RWPE2 (cell line): ENCODE results near the gene RGMA.

Experiments
- ATAC-seq: fragments of 200-7000 bp; cut with Tn5 transposase; 3 replicates; pipeline ENCODE4 v1.9.1; 2021; ENCODE audit warnings: low read depth
- DNase-seq: peaks from one replicate; pipeline ENCODE4 v3.0.0-alpha.2; 2020; ENCODE audit warnings: low spot score
- H3K27ac ChIP-seq: fragments of 450-650 bp; 2 replicates; pipeline ENCODE4 v1.5.1; 2017; ENCODE audit warnings: mild to moderate bottlenecking; ENCODE audit not compliant: poor library complexity, severe bottlenecking
- H3K27me3 ChIP-seq: fragments of 250-450 bp; sonication (Bioruptor Pico); 2 replicates; pipeline ENCODE4 v1.5.1; 2021; ENCODE audit warnings: mild to moderate bottlenecking, moderate library complexity; ENCODE audit not compliant: insufficient read depth, poor library complexity, severe bottlenecking
- H3K36me3 ChIP-seq: fragments of 250-450 bp; sonication (Bioruptor Pico); 2 replicates; pipeline ENCODE4 v1.5.1; 2020; ENCODE audit warnings: low read depth, mild to moderate bottlenecking, moderate library complexity
- H3K4me1 ChIP-seq: fragments of 250-450 bp; sonication (Bioruptor Pico); 2 replicates; pipeline ENCODE4 v1.5.1; 2021; ENCODE audit warnings: mild to moderate bottlenecking, moderate library complexity; ENCODE audit not compliant: insufficient read depth, poor library complexity, severe bottlenecking
- H3K4me3 ChIP-seq: fragments of 250-450 bp; sonication (Bioruptor Pico); 2 replicates; pipeline ENCODE4 v1.5.1; 2021; ENCODE audit warnings: mild to moderate bottlenecking, moderate library complexity; ENCODE audit not compliant: severe bottlenecking
- H3K9me3 ChIP-seq: fragments of 250-450 bp; sonication (Bioruptor Pico); 2 replicates; pipeline ENCODE4 v1.5.1; 2021; ENCODE audit warnings: mild to moderate bottlenecking, moderate library complexity; ENCODE audit not compliant: severe bottlenecking
- TF ChIP-seq, protein P1 (sequence below): fragments of 450-650 bp; IDR thresholded peaks from one replicate; pipeline ENCODE4 v1.5.1; 2017; ENCODE audit warnings: mild to moderate bottlenecking, moderate library complexity; ENCODE audit not compliant: poor library complexity, severe bottlenecking

The RGMA gene

GRCh38 chr15:93124126-93124525 is 35.1 kb upstream of the RGMA start:
- TF ChIP-seq, protein P1, sequence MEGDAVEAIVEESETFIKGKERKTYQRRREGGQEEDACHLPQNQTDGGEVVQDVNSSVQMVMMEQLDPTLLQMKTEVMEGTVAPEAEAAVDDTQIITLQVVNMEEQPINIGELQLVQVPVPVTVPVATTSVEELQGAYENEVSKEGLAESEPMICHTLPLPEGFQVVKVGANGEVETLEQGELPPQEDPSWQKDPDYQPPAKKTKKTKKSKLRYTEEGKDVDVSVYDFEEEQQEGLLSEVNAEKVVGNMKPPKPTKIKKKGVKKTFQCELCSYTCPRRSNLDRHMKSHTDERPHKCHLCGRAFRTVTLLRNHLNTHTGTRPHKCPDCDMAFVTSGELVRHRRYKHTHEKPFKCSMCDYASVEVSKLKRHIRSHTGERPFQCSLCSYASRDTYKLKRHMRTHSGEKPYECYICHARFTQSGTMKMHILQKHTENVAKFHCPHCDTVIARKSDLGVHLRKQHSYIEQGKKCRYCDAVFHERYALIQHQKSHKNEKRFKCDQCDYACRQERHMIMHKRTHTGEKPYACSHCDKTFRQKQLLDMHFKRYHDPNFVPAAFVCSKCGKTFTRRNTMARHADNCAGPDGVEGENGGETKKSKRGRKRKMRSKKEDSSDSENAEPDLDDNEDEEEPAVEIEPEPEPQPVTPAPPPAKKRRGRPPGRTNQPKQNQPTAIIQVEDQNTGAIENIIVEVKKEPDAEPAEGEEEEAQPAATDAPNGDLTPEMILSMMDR: no peak

DNA sequence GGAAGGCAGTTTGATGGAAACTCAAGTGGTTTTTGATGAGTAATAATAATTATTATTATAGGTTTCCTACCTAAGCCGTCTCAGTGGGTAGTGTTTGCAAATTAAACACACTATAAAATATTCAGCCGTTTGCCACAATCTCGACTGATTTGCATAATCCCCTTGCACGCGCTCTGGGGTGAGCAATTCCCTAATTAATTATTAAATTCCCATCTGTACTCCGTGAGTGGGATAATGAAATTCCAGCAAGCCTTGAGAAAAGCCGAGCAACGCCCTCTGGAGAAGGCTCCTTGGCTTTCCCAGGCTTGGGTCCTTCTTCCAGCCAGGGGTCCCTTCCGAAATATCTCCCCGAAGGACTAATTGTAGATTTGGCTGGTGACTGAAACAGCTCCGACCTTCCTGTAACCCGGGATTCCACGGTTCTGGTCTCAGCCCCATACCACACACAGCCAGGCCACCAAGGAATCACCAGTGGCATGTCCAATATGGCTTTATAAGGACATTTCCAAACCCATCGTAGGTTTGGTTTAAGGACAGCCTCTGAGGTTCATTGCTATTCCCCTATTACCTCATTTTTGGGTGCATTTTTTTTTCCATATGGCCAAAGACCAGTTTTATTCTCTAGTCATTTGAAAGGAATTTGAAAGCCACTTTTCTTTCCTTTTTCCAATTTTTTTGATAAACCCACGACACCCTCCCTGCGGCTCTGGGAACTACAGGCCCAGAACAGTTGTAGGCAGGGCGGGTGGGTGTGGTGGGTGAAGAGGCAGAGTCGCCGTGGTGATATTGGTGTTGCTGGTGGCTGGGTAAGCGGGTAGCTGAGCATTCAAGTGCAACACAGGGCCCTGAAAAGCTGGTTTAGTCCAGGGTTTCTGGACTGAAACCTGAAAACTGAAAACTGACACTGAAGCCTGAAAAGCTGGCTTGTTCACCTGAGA is 33.2 kb upstream of the RGMA start:
- Histone ChIP-seq H3K4me3 (no peak overlapping the region), H3K9me3 (no peaks in the 10 kb centered on the region), H3K27me3 (no peaks in the 10 kb centered on the region), H3K36me3 (no peaks in the 10 kb centered on the region), H3K27ac (no peak overlapping the region), H3K4me1 (no peaks in the 10 kb centered on the region)
- ATAC-seq (no peak), DNase-seq (no peak)
- TF ChIP-seq, protein P1: no peak

More at GRCh38 chr15:93124126-93124525, 35.1 kb upstream of the RGMA start:
- ATAC-seq (no peak), DNase-seq (no peak)
- Histone ChIP-seq H3K4me3 (no peak overlapping the region), H3K27ac (no peak overlapping the region), H3K36me3 (no peaks in the 10 kb centered on the region), H3K9me3 (no peaks in the 10 kb centered on the region), H3K4me1 (no peaks in the 10 kb centered on the region), H3K27me3 (no peaks in the 10 kb centered on the region)

- Histone ChIP-seq H3K4me3 (no peak overlapping the region), H3K9me3 (no peaks in the 10 kb centered on the region), H3K27me3 (no peaks in the 10 kb centered on the region), H3K4me1 (no peaks in the 10 kb centered on the region), H3K36me3 (no peaks in the 10 kb centered on the region), H3K27ac (no peak overlapping the region)
- ATAC-seq (no peak), DNase-seq (no peak)
- TF ChIP-seq, protein P1: no peak
Observed at GRCh38 chr15:93121107-93121506, 32.1 kb upstream of the RGMA start.

DNA sequence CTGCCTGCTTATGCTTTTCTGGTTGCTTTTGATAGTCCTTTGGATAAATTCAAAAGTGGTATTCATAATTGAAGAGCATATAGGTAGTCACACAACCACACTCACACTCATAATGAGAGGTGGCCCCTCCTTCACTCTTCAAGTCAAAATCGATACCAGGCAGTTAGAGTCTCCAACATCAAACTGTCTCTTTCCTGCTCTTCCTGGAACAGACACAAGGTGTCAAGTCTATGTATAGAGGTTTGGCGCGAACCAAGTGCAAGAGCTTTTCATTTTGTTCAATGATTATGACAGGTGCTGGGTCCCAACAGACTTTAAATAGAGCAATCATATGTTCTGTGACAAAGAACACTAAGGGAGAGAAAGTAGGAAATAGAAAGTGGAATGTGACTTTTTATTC is 29.9 kb upstream of the RGMA start:
- no peak for DNase-seq
- no peaks in the 10 kb centered on the region for H3K27me3 ChIP-seq
- no peaks in the 10 kb centered on the region for H3K4me1 ChIP-seq
- ATAC-seq: no peak
- no peak overlapping the region for H3K4me3 ChIP-seq
- H3K36me3 ChIP-seq: no peaks in the 10 kb centered on the region
- TF ChIP-seq, protein P1: no peak
- no peaks in the 10 kb centered on the region for H3K9me3 ChIP-seq
- H3K27ac ChIP-seq: no peak overlapping the region

DNA sequence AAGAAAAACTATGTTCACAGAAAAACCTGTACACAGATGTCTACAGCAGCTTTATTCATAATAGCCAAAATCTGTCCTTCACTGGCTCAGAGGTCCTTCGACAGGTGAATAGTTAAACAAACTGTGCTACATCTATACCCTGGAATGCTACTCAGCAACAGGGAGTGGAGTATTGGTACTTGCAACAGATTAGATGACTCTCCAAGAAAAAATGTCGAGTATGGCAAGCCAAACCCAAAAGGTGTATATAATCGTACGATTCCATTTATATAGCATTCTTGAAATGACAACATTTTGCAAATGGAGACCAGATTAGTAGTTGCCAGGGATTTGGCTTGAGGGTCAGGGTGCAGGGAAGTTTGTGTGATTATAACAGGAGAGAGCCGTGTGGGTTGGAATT is 22.4 kb upstream of the RGMA start:
- H3K36me3 ChIP-seq: no peaks in the 10 kb centered on the region
- no peak for DNase-seq
- H3K4me3 ChIP-seq: no peak overlapping the region
- ATAC-seq: peak; percentile 60
- TF ChIP-seq, protein P1: no peak
- no peak overlapping the region for H3K27ac ChIP-seq
- H3K4me1 ChIP-seq: no peaks in the 10 kb centered on the region
- no peaks in the 10 kb centered on the region for H3K9me3 ChIP-seq
- H3K27me3 ChIP-seq: no peaks in the 10 kb centered on the region
